HG02642 (cell line): ENCODE results near the gene SUDS3.
"Not testable (repeated sequence)": the region's sequence is repeated elsewhere in the genome, so short reads cannot be mapped to it uniquely, and the experiment has no call there.

Experiments used
- ATAC-seq: cut with Tn5 transposase; IDR thresholded peaks from one replicate; pipeline ENCODE4 v1.9.1; 2021; ENCODE audit warnings: mild to moderate bottlenecking; ENCODE audit not compliant: unreplicated experiment, poor library complexity

SUDS3 gene

DNA sequence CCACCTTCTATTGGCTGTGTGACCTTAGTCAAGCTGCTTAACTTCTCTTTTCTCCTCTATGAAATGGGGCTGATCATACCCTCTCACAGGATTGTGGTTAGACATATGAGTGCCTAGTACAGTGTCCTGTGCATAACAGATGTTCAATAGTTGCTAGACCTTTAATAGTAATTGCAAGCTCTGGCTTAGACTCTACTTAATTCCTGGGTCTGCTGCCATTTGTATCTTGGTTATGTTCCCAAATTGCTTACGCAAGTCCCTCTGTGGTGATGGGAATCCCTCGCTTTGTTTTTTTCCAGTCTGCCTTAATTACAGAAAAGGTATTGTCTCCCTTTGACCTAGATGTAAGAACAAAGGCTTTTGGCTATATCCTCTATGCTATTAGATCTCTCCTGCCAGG lies 15.1 kb downstream of the SUDS3 start:
- ATAC-seq: no peak

DNA sequence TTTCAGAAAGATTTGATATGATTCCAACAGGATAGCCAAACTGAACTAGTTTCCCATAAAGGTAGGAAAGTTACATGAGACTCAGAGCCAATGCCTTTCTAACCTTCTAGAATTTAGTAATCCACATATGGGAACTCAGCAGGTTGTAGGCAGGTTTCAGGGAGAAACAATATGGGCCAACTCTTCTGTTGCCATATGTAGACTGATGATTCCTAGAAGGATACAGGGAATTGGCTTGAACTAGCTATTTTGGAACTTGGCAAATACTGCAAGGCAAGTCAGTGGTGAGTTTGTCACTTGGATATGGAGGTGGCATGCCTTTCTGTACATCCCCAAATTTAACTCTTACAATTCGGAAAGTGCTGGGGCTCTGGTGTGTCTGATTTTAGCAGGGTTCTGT lies 15.5 kb downstream of the SUDS3 start:
- ATAC-seq: no peak

DNA sequence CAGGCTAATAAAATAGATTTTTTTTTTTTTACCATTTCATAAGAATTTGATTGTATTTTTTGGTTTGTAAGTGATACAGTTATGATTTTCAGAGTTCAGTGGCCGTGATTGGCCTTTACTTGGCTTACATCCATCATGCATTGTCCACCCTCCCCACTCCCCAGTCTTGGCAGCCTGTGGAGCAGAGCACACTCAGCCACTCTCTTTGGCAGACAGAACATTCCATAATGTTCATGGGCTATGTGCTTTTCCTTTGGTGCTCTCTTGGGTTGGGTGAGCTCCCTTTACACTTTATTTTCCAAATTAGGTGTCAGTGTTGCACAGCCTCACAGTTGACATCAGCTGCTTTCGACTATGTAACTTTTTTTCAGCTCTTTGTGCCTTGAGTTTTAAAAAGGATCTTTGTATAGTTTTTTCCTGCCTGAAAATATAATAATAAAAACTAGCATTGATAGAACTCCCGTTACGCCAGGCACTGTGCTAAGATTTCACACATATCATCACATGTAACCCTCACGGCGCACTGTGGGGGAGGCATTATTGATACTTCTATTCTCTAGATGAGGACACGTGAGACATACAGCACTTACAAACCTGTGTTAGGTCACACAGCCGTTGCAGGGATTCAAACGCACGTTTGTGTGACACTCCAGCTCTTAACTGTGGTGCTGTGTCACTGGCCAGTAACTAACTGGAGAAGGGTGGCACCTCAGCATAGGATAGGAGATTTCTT lies 21.5 kb downstream of the SUDS3 start:
- ATAC-seq: no peak

DNA sequence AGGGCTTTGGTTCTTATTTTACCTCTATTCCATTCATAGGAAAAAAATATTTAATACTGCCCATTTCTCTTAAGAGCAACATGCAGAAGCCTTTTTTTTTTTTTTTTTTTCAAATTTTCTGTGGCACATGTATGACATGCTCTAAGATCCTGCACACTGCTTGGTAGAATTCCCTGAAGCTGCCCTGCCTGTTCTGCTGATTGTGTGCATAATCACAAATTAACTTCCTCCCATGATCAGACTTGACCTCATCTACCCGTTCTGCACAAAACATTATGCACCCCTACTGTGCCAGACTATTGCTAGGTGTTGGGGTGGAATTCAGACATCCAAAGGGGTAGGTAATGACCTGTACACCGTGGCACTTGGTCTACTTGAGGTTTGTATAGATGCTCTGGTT lies 22.2 kb downstream of the SUDS3 start:
- ATAC-seq: no peak

DNA sequence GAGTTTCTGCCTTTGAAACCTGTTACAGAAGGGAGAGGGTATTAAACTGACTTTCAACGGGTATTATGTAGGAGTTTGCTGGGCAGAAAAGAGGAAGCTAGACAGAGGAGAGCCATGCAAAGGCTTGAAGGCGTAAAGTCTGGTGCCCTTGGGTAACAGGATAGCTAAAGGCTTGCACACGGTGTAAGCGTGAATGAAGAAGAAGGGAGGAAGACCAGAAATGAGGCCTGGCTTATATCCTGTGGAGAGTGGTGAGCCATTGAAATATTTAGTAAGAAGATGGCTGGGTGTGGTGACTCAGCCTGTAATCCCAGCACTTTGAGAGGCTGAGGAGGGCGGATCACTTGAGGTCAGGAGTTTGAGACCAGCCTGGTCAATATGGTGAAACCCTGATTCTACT lies 22.6 kb downstream of the SUDS3 start:
- ATAC-seq: no peak

DNA sequence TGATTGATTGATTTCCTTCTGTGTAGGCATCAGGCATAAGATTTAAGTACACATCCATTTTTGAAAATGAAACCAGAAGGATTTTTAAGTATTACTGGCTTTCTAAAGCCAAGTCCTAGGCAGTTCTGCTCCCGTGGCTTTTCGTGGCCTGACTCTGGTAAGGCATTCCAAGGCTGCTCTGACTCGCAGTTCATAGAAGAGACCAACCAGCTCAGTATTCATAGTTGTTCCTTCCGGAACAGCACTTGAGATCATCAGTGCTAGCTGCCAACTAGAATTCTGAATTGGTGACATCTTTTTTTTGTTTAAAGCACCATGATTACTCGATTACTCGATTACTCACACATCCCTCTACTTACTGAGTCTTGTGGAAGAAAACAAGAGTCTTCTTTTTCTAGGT lies 25.9 kb downstream of the SUDS3 start:
- ATAC-seq: no peak

DNA sequence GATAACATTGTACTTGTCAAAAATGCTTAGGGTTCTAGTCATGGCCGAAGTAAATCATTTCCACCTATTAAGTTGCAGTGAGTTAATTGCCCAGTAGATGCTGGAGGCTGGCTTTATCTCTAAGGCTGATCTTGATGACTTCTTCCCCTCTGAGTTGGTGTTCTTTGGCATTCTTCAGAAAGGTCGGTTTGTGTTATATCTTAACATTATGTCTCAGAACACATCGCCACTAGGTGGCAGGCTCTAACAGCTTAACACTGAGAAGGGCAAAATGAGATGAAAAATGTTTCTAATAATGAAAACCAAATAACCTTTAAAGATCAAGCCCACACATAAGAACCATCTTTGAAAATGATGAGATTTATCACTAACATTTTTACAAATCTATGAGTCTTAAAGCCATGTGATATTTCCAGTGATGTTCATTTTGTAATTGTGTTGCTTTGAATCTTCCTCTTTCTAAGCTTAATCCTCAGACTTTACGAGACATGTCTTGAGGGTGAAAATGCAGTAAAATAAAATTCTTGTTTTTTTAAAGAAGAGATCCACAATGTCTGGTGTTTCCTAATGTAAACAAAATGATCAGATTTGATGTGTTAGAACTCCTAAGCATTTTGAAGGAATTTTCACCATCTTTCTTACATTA lies 28.6 kb downstream of the SUDS3 start:
- ATAC-seq: no peak

DNA sequence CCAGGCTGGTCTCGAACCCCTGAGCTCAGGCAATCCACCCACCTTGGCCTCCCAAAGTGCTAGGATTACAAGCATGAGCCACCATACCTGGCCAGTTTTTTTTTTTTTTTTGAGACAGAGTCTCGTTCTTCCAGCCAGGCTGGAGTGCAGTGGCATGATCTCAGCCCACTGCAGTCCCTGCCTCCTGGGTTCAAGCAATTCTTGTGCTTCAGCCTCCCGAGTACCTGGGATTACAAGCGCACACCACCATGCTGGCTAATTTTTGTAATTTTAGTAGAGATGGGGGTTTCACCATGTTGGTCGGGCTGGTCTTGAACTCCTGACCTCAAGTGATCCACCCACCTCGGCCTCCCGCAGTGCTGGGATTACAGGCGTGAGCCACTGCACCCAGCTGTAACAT lies 31.9 kb downstream of the SUDS3 start:
- not testable (repeated sequence) for ATAC-seq

DNA sequence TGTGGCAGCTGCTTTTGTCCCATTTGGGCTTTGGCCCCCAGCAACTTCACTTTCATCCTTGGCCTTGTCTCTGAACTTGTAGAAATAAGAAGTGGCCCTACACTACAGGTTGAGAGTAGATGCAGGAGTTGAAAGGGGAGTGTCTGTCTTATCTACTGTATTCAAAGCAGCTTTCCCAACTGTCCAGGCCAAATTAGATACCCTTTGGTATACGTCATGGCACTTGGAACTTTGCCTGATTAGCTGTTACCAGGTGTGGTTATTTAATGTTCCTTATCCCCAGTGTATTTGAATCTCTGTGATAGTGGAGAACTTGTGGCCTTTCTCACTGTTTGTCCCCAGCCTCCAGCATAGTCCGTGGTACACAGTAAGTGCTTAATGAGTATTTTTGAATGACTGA lies 33.5 kb downstream of the SUDS3 start:
- ATAC-seq: no peak

DNA sequence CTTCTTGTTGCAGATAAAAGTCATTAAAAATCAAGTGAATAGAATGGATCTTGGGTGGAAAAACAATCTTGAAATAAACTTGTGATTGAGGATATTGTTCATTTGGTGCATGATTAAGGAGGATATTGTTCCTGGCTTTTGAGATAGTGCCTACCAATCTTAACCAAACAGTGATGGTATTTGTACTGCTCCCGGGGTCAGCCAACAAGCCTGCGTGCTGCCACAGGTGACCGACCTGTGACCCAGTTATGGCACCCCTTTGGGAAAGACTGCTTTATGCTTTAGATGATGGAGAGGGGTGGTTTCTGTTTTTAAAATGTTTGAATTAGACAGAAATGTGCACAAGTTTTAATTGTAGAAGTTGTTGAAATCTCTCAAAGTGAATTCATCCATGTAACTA lies 41.6 kb downstream of the SUDS3 start:
- no peak for ATAC-seq

DNA sequence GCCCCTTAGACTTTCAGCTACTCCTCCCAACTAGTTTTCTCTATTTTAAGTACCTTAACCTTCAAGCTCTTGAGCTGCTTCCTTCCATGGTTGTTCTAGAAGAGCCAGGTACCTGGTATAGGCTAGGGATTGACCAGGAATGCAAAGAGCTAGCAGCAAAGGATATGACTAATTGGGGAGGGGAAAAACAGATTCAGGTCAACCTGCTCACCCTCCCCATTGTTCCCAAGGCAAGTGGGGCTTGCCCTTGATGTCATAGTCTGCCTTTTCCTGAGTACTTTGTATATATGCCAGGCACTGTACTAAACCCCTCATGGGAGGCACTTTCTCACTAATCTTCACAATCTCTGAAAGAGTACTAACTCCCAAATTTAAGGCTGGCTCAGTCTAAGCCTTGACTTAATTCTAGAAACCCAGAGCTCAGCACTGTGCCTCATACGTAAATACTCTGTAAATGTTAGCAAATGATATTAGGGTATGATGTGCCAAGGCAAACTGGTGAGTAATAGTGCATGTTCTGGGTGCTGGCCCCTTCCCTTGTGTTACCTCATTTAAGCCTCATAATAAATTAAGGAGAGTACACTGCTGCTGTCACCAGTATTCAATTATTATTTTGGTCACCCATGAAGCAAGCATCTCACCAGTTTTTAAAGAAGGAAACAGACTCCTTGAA lies 42.2 kb downstream of the SUDS3 start:
- no peak for ATAC-seq

DNA sequence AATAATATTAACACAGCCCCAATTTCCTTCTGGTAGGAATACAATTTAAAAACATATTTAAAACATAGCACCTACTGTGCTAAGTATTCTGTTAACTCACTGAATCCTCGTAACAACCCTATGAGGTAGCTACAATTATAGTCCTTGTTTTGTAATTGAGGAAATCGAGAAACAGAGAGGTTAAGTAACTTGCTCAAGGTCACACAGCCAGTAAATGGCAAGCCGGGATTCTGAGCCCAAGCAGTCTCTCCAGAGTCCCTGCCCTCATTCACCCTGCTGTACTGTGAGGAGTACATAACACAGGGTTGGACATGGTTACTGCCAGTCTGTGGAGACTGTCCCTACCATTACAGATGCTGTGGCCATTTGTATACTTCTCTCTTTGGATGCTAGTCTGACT lies 44.3 kb downstream of the SUDS3 start:
- no peak for ATAC-seq

DNA sequence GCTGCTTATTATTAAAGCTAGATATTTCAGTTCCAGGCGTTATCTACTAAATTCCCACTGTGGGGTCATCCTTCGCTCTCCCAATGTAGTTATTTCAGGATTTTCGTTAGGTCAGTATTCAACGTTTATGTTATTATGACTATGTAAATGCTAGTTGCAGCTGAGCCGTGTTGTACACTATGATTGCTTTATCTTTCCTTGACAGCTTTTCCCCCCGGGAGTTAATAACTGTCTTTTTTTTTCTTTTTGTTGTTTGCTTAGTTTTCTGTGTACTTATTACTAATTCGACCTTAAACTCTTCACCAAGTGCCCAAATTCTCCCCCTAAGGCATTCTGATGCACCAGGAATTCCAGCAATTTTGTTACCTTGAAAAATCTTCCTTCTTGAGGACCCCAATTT lies 48.5 kb downstream of the SUDS3 start:
- ATAC-seq: no peak

DNA sequence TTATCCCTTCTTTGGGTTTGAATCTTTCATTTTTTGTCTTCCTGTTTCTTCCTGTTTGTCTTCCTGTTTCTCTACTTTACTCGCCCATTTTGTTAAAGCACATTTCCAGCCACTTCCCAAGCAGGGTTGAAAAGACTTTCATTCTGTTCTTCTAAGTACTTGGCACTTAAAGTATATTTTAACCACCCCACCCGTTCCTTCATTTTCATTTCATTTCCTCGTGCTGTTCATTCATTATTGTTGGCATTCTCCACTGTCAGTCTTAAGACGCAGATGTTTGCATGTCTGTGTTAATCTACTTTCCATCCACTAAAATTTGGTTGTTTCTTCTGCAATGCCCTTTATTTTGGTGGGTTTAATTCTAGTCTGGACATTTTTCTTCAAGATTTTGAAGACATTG lies 49.0 kb downstream of the SUDS3 start:
- ATAC-seq: no peak

DNA sequence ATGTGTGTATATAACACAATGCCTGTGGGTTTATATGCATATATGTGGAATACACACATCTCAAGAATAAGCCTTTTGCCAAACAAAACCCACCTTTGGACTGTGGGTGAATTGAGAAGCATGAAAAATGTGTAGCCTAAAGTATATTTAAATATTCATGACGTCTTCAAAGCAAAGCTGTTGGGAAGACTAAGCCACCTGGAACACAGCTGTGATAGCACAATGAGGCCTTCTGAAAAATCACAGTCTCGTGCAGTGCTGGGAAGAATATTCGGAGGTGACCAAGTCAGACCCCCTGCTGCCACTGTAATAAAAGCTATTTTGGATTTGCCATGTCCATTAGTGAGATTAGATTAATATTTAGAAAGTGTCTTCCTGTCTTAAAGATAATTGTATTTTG lies 51.5 kb downstream of the SUDS3 start:
- ATAC-seq: no peak

DNA sequence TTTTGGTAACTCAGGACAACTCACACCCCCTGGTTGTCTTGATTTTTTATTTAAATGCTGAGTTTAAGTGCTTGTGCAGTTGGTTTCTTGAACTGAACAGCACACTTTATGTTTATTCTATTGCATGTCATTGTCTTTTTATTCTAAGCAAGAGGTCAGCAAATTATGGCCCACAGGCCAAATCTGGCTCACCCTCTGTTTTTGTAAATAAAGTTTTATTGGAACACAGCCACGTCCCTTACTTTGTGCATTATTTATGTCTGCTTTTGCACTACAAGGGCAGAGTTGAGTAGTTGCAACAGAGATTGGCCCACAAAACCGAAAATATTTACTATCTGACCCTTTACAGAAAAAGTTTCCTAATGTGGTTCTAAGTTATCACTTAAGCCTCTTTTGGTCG lies 52.3 kb downstream of the SUDS3 start:
- ATAC-seq: no peak

DNA sequence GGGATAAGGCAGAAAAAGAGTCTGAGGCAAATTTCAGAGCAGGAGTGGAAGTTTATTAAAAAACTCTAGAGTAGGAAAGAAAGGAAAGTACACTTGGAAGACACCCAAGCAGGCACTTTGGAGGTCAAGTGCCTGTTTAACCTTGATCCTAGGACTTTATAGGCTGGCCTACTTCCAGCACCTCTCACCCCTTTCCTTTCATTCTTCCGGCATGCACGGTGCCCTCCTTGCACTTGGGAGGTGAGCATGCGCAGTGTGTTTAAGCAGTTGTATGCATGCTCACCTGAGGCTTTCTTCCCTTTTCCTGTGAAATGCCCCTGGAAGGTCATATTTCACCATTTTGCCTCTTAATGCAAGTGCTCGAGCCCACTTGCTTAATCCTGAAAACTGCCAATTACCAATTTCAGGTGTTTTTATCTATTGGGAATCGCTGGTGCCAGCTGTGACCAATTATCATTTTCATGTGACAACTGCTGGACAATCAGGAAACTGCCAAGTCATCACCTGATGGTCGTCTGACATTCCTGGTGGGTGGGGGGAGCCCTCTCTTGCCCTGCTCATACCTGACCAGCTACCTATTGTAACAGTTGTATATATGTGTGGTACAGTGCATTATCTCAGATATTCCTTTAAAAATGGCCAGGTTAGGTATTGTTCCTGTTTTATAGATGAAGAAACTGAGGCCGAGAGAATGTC lies 53.5 kb downstream of the SUDS3 start:
- ATAC-seq: no peak

DNA sequence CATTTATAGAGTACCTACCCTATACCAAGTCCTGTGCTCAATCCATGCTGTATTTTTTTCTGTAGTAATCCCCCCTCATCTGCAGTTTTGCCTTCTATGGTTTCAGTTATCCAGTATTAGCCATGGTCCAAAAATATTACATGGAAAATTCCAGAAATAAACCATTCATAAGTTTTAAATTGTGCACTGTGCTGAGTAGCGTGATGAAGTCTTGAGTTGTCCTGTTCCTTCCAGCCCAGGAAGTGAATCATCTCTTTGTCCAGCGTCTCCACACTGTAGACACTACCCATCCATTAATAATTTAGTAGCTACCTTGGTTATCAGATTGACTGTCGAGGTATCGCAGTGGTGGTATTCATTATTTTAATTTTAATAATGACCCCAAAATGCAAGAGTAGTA lies 54.2 kb downstream of the SUDS3 start:
- ATAC-seq: no peak

DNA sequence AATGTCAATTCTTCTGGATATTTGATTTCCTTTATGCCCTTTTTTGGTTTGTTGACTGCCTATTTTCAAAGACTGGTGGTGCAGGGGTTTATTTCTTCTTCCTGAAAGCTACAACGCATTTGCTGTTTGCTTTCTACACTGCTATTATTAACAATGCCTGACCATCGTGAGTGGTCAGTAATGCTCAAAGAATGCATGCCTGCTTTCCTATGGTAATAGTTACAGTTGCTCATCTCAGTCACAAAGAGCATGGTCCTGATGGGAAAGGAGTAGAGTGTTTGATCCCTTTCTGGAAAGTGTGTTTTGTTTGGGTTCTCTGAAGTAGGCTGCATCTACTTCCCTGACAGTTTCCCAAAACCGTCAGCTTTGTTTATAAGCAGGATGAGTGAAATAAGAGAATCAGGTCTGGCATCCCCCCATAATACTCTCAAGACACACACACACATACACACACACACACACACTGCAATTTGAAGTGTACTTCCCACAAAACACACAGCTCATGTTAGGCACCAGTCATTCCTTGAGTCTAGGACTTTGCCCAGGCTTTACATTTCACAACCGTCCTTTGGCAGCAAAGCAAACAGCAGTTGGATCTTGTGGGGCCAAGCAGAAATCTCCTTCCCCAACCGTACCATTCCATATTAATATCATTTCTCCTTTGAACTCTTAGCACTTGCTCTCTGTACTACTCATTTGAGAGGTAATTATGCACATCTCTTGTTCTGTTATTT lies 56.6 kb downstream of the SUDS3 start:
- no peak for ATAC-seq

DNA sequence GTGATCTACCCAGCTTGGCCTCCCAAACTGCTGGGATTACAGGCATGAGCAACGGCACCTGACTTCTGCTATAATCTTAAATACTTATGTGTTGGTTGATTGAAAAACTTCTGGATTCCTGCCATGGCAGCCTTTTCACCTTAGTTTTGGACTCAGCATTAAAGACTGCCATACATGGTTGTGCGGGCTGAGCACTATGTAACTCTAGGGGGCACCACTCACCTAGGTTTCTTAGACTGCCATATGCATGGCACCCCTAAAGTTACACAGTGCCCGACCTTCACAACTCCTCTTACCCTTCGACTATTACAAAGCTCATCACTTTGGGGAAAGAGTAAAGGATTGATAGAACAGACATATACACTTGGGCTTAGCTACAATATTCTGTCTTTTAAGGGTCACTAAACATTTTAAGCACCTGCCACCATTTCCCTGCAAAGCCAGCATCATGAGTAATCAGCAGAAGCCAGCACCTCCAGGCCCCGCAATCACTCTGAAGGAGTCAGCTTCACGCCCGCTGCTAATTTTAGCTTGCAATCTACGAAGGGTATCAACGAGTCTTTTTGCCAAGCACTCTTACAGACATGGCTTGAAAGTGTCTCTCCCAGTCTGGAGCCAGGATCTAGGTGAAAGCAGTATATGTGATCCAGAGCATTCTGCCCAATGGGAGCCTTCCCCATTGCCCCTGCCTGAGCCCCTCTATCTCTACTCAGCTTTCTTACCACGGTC lies 59.8 kb downstream of the SUDS3 start:
- ATAC-seq: no peak
